PFSK-1 (cell line): ENCODE results near the gene HLA-DMA.

ENCODE experiments used
- FOXP2 ChIP-seq: optimal IDR thresholded peaks from 2 replicates; pipeline ENCODE3; 2011; ENCODE audit warnings: borderline replicate concordance, control low read depth, inconsistent platforms; ENCODE audit not compliant: insufficient read depth; ENCODE audit errors: extremely low read length, extremely low read depth
- POLR2AphosphoS5 ChIP-seq: IDR thresholded peaks from 2 replicates; pipeline ENCODE4 v1.6.1; 2012; ENCODE audit warnings: low read depth, mild to moderate bottlenecking, control low read depth, low read length, moderate library complexity
- SIN3A ChIP-seq: IDR thresholded peaks from 2 replicates; pipeline ENCODE4 v1.6.1; 2012; ENCODE audit warnings: mild to moderate bottlenecking, low read length, moderate library complexity, borderline replicate concordance; ENCODE audit not compliant: insufficient read depth
- TAF1 ChIP-seq: IDR thresholded peaks from 2 replicates; pipeline ENCODE4 v1.6.1; 2012; ENCODE audit warnings: low read length, control low read depth, borderline replicate concordance; ENCODE audit not compliant: insufficient read depth
- TF ChIP-seq, protein P1 (sequence below), 2 experiments: IDR thresholded peaks; 2 replicates each; pipeline versions ENCODE4 v1.6.1 to v1.8.0; 2011 to 2012; ENCODE audit warnings: low read depth in 2 of 2, low read length in 2 of 2, control low read depth in 1 of 2, inconsistent platforms in 1 of 2, mild to moderate bottlenecking in 1 of 2, moderate library complexity in 1 of 2; ENCODE audit not compliant: insufficient read depth in 1 of 2

DNA sequence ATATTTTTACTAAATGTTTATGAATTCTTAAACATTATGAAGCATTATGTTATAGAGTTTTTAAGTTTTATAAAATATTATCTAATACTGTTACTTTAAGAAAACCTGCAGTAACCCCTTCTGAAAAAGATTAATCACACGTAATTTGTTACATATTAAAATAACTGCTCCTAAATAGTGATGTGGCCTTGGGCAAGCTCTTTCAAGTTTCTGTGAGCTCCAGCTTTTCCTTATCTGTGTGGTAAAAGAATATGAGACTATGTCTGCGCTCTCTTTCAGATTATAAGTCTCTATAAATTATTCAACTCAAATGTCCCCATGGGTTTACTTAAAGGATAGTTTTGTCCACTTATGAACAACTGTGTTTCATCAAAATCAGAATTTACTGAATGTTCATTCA, 44.0 kb downstream of the HLA-DMA start:
- TF ChIP-seq TAF1 (no peak), POLR2AphosphoS5 (no peak), SIN3A (no peak), FOXP2 (no peak)
- TF ChIP-seq, protein P1, sequence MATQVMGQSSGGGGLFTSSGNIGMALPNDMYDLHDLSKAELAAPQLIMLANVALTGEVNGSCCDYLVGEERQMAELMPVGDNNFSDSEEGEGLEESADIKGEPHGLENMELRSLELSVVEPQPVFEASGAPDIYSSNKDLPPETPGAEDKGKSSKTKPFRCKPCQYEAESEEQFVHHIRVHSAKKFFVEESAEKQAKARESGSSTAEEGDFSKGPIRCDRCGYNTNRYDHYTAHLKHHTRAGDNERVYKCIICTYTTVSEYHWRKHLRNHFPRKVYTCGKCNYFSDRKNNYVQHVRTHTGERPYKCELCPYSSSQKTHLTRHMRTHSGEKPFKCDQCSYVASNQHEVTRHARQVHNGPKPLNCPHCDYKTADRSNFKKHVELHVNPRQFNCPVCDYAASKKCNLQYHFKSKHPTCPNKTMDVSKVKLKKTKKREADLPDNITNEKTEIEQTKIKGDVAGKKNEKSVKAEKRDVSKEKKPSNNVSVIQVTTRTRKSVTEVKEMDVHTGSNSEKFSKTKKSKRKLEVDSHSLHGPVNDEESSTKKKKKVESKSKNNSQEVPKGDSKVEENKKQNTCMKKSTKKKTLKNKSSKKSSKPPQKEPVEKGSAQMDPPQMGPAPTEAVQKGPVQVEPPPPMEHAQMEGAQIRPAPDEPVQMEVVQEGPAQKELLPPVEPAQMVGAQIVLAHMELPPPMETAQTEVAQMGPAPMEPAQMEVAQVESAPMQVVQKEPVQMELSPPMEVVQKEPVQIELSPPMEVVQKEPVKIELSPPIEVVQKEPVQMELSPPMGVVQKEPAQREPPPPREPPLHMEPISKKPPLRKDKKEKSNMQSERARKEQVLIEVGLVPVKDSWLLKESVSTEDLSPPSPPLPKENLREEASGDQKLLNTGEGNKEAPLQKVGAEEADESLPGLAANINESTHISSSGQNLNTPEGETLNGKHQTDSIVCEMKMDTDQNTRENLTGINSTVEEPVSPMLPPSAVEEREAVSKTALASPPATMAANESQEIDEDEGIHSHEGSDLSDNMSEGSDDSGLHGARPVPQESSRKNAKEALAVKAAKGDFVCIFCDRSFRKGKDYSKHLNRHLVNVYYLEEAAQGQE (IDR thresholded peaks at IDR 0.05; ENCODE audit: insufficient read depth in 1 of 2, low read depth in 2 of 2, low read length in 2 of 2), result no peak
